Measurements from ENCODE around the gene MAP3K14. TPM values are rescaled to one million over a fixed set of nuclear protein-coding genes. Genes with fewer than 3 reads are reported as not detected.
A peak's percentile ranks its signal among the peaks of the same experiment; 100 is the strongest.
"Not testable (repeated sequence)": the region's sequence is repeated elsewhere in the genome, so short reads cannot be mapped to it uniquely, and the experiment has no call there.

The MAP3K14 gene
- total RNA-seq, 1 donor from 2014 or later = 16.6 TPM

DNA sequence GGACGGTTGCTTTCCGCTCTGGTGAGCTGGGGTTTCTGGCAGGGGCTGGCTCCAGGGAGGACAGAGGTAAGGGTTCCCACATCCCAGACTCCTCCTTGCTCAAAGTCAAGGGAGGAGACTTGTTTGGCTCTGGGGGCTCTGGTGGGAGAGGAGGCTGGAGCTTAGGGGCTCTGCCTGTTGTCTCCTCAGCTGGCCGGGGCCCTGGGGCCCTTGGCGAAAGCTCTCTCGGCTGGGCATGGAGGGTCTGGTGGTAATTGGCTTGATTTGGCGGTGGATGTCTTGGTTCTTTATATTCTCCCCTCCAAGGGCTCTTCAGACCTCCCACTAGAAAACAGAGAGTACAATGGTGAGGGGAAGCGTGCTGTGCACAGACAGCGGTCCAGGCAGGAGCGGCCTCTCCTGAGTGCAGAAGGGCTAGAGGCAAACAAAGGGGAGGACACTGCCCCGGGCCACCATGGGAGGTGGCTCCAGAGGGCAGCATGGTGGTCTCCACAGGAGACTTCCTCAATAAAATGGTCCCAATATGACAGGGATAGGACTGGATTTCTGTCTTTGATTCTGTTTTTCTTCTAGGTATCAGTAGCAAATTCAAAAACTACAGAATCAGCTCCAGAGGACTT lies 49.3 kb downstream of the MAP3K14 start:
- intact Hi-C loops (cut with micrococcal nuclease) = no loop called here
- DNase-seq (no peak), ATAC-seq (no peak)

DNA sequence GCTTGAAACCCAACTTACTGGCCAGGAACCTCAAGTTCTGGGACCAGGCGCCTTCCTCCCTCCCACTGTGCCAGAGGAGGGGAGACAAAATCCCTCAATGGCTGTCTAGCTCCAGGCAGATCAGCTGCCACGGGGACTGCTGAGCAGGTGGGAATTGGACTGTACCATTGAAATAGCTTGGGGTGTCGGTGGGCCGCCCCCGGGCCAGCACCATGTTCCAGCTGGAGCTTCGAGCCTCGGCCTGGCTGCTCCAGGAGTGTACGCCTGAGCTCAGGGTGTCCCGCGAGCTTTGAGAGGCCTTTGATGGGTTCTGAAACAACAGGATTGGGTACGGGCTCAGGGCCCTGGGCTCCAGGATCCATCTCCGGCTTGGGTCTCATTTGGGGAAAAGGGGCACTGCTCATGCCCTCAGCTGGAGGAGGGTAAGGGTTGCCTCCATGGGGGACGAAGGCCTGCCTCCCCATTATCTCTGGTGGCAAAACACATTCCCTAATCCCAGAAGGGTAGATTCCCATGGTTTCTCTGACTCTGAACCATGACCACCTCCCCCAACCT lies 50.4 kb downstream of the MAP3K14 start:
- DNase-seq = no peak
- intact Hi-C loops (cut with micrococcal nuclease) = no loop called here
- no peak for ATAC-seq

DNA sequence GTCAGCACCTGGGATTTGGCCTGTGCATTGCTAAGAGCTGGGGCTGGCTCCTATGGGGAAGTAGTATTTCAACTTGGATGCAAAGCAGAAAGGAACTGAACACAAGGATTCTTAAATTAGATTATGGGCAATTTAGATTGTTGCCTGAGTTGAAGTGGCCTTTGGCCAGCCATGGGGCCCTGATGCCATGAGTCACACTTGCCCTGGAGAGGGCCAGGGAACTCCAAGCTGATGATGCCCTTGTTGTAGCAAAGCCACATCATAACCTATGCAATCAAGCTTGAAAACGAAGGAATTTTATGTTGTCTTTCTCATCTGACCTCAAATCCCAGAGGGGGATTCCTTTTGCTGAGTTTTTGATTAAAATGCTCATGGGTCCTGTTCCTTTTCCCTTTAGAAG lies 51.0 kb downstream of the MAP3K14 start:
- DNase-seq (no peak), ATAC-seq (no peak)

DNA sequence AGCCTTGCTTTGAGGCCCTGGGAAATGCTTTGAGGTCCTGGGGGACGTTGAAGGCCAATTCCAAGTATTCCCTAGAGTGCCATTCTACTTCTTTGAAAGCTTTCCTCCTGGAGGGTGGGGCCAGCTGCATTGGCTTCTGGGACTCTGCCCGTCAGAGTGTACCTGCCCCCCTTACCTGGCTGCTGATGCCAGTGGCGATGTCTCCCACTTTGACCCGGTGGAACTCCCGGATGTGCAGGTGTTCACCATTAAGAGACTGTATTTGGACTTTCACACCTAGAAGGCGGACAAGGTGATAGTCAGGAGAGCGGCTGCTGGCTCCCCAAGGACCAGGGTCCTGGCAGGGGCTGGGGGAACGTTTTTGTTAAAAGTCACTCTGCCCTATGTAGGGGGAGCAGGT lies 51.8 kb downstream of the MAP3K14 start:
- ATAC-seq (no peak), DNase-seq (no peak)
- intact Hi-C loops (cut with micrococcal nuclease) = no loop called here

More for the DNA sequence above, 51.0 kb downstream of the MAP3K14 start:
- intact Hi-C loops (cut with micrococcal nuclease) = no loop called here

DNA sequence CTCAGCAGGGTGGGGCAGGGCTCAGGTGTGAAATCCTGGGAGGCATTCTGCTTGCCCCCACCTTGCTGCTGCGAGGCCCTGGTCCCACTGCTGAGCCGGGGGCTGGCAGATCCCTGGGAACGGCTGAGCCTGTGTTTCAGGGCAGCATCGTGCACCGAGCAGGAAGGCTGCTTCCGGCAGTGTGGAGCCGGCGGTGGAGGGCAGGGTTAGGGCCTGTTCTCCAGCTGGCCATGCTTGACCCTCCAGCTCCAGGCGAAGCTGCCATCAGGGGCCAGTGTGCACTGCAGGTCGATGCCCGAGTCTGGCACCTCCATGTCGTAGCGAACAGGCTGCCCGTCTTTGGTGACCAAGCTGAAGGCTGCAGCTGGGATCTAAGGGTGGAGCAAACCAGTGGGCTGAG lies 52.4 kb downstream of the MAP3K14 start:
- no peak for DNase-seq
- ATAC-seq = no peak
- intact Hi-C loops (cut with micrococcal nuclease) = no loop called here

DNA sequence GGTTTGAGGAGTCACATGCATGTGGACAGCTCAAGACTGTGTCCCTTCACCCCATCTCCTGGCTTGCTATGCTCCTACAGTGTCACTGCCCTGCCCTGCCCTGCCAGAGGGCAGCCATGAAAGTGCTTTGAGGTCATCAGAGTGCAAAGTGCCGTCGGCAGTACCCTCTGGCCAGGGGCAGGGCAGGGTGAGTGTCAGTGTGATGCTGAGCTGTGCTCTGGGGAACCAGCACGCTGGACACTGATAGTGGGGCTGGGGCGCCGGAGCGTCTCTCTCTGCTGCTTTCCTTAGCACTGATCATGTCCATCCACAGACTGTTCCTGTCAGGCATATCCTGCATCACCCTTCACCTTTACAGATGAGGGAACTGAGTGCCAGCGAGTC lies 53.4 kb downstream of the MAP3K14 start:
- ATAC-seq (peak; percentile 5), DNase-seq (no peak)
- intact Hi-C loops (cut with micrococcal nuclease) = no loop called here

DNA sequence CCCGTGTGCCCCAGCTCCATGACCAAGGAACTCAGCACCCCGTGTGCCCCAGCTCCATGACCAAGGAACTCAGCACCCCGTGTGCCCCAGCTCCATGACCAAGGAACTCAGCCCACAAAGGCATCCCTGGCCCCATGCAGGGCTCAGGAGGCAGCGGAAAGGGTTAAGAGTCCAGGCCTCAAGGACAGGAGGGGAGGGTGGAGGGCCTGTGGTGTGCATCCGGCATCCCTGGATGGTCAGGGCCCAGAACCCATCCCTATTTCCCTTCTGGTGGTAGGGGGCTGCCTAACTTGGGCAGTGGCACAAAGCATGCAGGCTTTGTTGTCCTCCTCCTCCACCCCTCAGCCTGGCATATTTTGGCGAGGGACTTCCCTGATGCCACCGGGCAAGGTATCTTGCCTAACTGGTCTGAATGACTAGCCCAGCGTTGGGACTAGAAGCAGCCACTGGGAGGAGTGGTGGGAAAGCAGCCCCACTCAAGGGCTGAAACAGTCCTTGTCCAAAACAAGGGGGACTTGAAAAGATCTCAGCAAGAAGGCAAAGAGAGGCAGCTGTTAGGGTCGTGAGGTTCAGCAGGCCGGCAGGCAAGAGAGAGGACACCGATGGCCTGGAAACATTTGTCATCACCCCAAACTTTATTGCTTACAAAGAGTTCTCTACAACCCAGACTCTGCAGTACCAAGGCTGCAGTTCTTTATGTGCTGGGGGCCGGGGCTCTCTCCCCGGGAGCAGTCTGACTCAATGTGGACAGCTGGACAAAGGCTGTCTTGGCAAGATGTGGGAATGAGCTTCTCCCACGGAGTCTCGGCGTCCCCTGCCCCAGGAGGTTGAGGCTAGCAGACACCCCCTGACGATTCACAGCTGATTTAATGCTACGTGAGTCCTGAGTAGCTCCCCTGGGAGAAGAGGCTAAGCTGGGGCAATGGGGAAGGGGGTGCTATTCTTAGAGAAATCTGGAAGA lies 54.0 kb downstream of the MAP3K14 start:
- ATAC-seq (peak; percentile 23), DNase-seq (peak; percentile 59)
- intact Hi-C loops (cut with micrococcal nuclease) = no loop called here

DNA sequence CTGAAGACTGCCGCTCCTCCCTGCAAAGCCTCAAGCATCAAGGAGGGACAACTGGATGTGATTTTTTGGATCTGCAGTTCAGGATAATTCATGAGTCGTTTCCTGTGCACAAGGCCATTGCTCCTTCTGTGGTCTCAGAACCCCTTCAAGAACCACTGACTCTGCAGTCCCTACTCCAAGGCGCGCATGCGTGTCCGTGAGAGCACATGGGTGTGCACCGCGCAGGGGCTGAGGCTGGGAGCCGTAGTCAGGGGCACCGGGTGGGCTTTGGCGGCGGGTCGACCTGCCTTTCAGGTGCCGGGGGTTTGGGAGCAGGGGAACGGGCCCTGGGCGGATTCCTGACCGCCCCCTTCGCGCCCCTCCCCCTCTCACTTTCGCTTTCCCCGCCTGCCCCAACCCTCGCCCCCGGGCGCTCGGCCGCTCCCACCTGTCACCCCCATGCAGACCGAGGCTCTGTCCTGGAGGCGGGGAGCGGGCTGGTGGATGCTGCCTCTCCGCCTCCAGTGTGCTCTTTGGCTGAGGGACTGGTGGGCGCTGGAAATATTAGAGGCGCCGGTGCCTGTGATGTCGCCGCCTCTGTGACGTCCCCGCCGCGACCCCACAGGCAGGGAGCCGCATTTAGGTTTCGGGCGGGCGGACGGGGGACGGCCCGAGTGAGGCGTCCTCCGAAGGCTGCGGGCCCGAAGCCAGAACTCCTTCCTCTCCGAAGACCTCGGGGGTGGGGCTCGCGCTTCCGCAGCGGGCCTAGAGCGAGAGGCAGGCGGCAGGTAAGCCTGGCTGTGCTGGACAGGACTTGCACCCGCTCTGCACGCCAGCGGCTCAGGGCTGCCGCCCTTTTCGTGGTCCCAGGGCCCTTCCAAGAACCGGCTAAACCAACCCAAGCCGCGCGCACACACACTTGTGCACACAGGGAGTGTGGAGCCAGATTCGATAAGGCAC lies 55.0 kb downstream of the MAP3K14 start, which contains the start of gene SPATA32:
Gene SPATA32, minus strand, starts transcription at position 518 of the 939 bp plus-strand sequence. Its CDS starts 78 bp downstream, at position 440.
- DNase-seq = peak; percentile 83
- peak; percentile 44 for ATAC-seq
- intact Hi-C loops (cut with micrococcal nuclease) = no loop called here

DNA sequence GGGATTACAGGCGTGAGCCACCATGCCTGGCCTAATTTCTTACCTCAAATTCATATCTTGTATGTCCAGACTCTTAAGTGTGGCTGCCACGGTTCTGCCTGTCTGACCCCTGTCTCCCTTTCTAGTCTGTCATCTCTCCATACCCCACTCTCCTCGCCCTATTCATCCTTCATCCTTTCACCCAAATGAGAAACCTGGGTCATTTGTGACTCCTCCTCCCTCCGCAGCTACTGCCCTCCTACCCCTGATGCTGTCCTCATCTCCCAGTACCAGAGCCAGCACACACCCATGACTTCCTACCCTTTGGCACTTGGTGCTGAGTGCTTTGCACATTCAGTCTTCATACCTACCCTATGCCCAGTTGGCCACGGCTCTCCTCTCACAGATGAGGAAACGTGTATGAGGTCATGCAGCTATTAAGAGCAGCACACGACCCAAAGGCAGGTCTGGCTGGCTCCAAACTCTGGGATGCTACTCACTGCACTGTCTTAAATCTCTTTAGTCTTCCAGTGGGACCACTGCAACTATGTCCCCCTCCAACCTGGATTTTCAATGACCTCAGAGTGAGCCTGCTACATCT lies 56.5 kb downstream of the MAP3K14 start:
- peak; percentile 87 for ATAC-seq
- DNase-seq = peak; percentile 72
- intact Hi-C loops (cut with micrococcal nuclease) = no loop called here

DNA sequence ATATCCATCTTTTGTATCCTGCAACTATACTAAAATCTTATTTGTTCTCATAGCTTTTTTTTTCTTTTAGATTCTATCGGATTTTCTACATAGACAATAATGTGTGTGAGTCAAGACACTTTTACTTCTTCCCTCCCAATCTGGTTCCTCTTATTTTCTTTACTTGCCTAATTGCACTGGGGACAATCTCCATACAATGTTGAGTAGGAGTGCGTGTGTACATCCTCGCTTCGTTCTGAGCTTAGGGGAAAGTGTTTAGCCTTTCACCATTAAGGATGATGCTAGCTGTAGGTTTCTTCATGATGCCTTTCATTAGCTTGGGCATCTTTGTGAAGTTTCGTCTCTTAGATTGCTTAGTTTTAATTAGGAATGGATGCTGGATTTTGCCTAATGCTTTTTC lies 57.8 kb downstream of the MAP3K14 start:
- intact Hi-C loops (cut with micrococcal nuclease) = no loop called here
- ATAC-seq (no peak), DNase-seq (no peak)

DNA sequence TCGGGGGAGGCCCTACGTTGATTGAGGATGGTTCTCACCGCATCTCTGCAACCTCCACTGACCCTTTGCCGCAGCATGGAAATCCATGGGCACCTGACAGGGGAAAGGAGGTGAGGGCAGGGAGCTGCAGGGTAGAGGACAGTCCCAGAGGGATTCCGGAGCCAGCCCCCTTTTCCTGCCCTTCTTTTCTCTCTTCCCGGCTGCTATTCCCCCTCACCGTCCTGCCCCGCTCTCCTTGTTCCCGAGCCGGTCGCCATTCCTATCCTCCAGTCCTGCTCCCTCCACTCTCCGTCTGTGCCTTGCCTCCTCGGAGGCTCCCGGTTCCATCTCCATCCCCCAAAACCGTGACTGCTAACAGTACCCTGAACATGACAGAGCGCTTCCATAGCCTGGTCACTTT lies 59.7 kb downstream of the MAP3K14 start:
- DNase-seq (no peak), ATAC-seq (no peak)
- intact Hi-C loops (cut with micrococcal nuclease) = no loop called here

DNA sequence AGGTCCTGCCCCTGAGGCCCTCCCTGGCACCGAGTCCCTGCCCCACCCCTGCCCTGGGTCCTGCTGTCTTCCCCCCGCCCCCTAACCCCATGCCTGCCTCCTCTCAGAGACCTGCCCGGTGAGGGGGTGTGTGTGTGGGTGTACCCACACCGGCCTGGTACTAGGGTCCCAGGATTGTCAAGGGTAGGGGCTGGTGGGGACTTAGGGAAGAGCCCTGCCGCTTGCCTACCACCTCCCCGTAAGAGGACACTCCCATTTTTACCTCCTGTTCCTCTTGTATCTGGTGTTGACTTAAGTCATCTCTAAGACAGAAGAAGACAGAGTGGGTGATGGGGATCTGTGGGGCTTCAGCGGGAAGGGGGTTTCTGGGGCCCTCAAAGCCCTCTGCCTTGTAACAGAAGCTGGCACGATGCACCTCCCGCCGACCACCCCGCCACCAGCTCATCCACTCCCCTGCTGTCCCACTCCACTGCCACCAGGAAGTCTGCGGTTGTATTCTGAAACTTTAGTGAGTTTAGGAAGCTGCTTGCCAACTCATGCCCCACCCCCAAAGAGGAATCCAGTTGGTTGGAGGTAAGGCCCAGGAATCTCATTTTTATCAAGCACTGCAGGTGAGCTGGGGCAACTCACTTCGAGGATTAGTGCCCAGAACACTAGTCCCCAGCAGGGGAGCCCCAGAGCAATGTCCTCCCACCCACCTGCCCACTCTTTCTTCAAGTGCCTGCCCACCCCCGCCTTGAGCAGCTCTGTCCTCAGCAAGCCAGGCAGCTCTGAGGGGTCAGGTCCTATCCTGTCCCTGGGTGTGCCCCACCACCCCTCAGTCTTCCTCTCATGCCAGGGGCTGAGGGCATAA lies 60.5 kb downstream of the MAP3K14 start:
- intact Hi-C loops (cut with micrococcal nuclease) = no loop called here
- DNase-seq (no peak), ATAC-seq (no peak)

DNA sequence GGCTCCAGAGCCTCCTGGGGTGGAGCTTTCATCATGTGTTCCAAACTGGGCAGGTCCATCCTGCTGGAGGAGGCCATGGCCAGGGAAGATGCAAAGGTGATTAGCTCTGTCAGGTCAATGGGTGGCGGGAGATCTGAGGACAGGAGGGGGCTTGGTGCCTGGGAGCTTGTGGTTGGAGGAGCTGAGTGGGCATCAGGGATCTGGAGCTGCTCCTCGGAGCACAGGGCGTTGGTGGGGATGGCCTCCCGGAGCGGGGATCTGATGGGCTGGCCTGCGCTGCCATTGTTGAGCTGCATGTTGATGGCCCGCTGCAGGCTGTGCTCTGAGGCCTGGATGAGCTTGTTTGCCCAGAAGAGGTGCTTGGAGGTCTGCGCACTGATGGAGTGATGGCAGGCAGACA lies 61.5 kb downstream of the MAP3K14 start:
- intact Hi-C loops (cut with micrococcal nuclease) = no loop called here
- ATAC-seq (no peak), DNase-seq (no peak)

DNA sequence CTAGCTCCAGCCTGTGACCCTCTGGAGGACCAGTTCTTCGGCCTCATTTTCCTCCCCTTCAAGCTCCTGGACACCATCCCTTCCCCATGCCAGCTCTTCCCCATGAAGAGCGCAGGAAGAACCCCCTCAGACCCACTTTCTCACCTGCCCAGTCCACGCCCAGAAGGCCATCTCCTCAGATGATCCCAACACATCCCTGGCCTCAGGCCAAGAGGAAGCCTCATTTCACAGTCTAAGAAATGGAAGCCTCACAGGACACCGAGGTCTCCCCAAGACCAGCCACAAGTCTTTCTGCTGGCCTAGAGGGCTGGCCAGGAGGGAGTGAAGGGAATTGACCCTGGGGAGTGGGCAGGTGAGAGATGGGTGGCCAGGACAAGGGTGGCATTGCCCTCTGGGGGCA lies 62.9 kb downstream of the MAP3K14 start:
- ATAC-seq (no peak), DNase-seq (no peak)
- intact Hi-C loops (cut with micrococcal nuclease) = no loop called here

DNA sequence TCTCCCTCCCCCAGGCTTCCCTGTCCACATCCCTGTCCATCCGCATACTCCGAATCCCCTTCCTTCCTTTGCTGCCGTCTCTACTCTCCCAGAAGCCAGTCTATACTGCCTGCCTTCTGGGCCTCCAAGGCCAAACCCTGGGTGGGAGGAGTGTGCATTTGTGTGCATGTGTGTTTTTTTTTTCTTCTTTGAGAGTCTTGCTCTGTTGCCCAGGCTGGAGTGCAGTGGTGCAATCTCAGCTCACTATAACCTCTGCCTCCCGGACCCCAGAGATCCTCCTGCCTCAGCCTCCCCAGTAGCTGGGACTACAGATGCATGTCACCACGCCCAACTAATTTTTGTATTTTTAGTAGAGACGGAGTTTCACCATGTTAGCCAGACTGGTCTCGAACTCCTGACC lies 63.6 kb downstream of the MAP3K14 start:
- DNase-seq; ATAC-seq; intact Hi-C loops (cut with micrococcal nuclease): not testable (repeated sequence)

DNA sequence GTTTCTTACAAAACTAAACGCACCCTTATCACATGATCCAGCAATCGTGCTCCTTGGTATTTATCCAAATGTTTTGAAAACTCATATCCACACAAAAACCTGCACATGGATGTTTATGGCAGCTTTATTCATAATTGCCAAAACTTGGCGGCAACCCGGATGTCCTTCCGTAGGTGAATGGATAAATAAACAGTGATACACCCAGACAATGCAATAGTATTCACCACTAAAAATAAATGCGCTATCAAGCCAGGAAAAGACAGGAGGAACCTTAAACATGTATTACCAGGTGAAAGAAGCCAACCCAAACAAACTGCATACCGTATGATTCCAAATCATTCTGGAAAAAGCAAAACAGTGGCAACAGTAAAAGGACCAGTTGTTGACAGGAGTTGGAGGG lies 64.9 kb downstream of the MAP3K14 start:
- DNase-seq (no peak), ATAC-seq (no peak)
- intact Hi-C loops (cut with micrococcal nuclease) = no loop called here

DNA sequence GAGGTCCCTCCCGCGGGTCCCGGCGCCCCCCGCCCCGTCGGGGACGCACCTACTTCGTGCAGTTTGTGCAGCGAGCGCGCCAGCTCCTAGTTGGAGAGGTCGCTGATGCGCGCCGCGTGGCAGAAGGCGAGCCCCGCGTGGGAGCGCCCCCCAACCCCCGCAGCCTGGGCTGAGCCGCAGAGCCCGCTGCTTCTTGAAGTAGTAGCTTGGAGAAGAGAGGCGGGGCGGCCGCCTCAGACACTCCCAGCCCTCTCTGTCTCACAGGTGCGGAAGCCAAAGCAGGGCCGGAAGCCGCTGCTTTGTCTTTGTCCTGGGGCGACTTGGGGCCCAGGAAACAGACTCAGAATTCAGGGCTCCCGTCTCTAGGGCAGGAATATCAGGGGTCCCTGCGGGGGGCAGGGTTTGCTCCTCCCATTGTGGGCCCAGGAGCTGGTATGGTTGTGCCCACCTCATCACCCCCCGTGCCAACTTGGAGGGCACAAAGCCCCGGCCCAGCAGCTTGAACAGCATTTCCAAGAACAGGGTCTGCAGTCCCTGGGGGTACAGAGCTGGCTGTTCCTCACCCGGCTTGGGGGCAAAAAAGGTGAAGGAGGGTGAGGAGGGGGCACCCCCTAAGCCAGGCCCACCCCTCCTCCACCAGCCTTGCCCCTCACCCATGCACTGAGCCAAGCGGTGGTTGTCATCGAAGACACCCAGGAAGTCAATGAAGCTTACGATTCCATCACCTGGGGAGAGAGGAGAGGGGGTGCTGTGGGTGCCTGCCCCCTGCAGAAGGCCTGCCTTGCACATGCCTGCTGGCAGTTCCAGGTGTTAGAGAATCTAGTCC lies 68.5 kb downstream of the MAP3K14 start:
- DNase-seq = peak; percentile 58
- intact Hi-C loops (cut with micrococcal nuclease) = no loop called here
- peak; percentile 13 for ATAC-seq
